ENCODE results near the gene ECSIT. TPM values are rescaled to one million over a fixed set of nuclear protein-coding genes. Genes with fewer than 3 reads are reported as not detected.

The ECSIT gene
- total RNA-seq, 1 experiment from 2014 or later, result 52.8 TPM

- Histone ChIP-seq H3K79me2 (ENCODE audit: insufficient read depth, low read length) (no peaks in the 10 kb centered on the region), H3K36me3 (ENCODE audit: control insufficient read depth in 1 of 2, insufficient read depth in 2 of 2, low read length in 2 of 2) (no peaks in the 10 kb centered on the region), H2AFZ (ENCODE audit: low read depth, low read length, poor library complexity, severe bottlenecking) (no peak overlapping the region), H3K4me1 (ENCODE audit: control insufficient read depth in 1 of 2, insufficient read depth in 2 of 2, low read length in 2 of 2) (peaks cover 0 to 12% of the 10 kb centered on the region in 2 experiments; a peak in 2 of 4 replicates), H3K27me3 (ENCODE audit: insufficient read depth, low read length) (no peaks in the 10 kb centered on the region), H3K4me2 (ENCODE audit: low read length) (no peak overlapping the region), H3K27ac (ENCODE audit: low read depth, low read length) (no peak overlapping the region), H3K9ac (ENCODE audit: low read length) (no peak overlapping the region), H4K20me1 (ENCODE audit: insufficient read depth) (no peaks in the 10 kb centered on the region), H3K9me2 (ENCODE audit: insufficient read depth) (no peaks in the 10 kb centered on the region), H3K4me3 (replicated peaks in 1 of 2; ENCODE audit: low read depth in 1 of 2, low read length in 2 of 2) (no peak overlapping the region), H3K9me3 (ENCODE audit: control insufficient read depth in 1 of 2, insufficient read depth in 1 of 2, low read depth in 1 of 2, low read length in 2 of 2) (no peaks in the 10 kb centered on the region)
- ChIA-PET POLR2A (no interaction called here), RAD21 (ENCODE audit: low non-redundant PET in 1 of 2, low total read pairs in 2 of 2, uncharacterized antibody in 2 of 2, unreplicated experiment in 2 of 2) (no interaction called here), CTCF (no interaction called here)
- DNase-seq (ENCODE audit: low read depth, low spot score) (no peak), ATAC-seq (no peak)
- no TSS peak for BruUV-seq (replicated peaks)
- intact Hi-C loops (cut with micrococcal nuclease), result no loop called here
- no peak for TF ChIP-seq SP1 (IDR thresholded peaks at IDR 0.05; ENCODE audit: low read depth)
- TF ChIP-seq POLR2A (IDR thresholded peaks at IDR 0.05; ENCODE audit: borderline replicate concordance, extremely low read depth, insufficient read depth, insufficient read length), result no peak
- TF ChIP-seq SIN3A (IDR thresholded peaks at IDR 0.05; ENCODE audit: low read depth), result no peak
- TF ChIP-seq ZBTB33 (IDR thresholded peaks at IDR 0.05; ENCODE audit: extremely low read depth, insufficient replicate concordance, low read length), result no peak
- TF ChIP-seq REST (IDR thresholded peaks at IDR 0.05; ENCODE audit: low read depth), result no peak
- no peak for TF ChIP-seq ZFX (IDR thresholded peaks at IDR 0.05)
- TF ChIP-seq FOSL1 (IDR thresholded peaks at IDR 0.05; ENCODE audit: low read depth), result no peak
- TF ChIP-seq CTCF (IDR thresholded peaks at IDR 0.05 in 2 of 3, conservative IDR thresholded peaks at IDR 0.05 in 1 of 3; ENCODE audit: borderline replicate concordance in 1 of 3, insufficient read depth in 1 of 3, low read depth in 2 of 3, low read length in 2 of 3), result no peak
- TF ChIP-seq EZH2 (IDR thresholded peaks at IDR 0.05), result no peak
- TF ChIP-seq MAX (IDR thresholded peaks at IDR 0.05), result no peak
- no peak for TF ChIP-seq POLR2AphosphoS5 (IDR thresholded peaks at IDR 0.05; ENCODE audit: low read depth, low read length)
- TF ChIP-seq SRF (IDR thresholded peaks at IDR 0.05; ENCODE audit: low read depth), result no peak
Measured at GRCh38 chr19:11478167-11479089, 50.5 kb downstream of the ECSIT start.
